GM12865 (cell line): ENCODE results near the gene BID.

Source experiments
- DNase-seq: peaks from one replicate; pipeline ENCODE4 v3.0.0; 2010; ENCODE audit warnings: low read depth
- H3K4me3 ChIP-seq: 2 replicates; pipeline ENCODE4 v1.5.1; 2011; ENCODE audit warnings: mild to moderate bottlenecking, low read depth, low read length, control low read depth
- TF ChIP-seq, protein P1 (sequence below): IDR thresholded peaks from 2 replicates; pipeline ENCODE4 v1.5.1; 2011; ENCODE audit warnings: low read length, control low read depth, low read depth, inconsistent platforms; ENCODE audit not compliant: insufficient read depth; ENCODE audit errors: missing control alignments

The BID gene

DNA sequence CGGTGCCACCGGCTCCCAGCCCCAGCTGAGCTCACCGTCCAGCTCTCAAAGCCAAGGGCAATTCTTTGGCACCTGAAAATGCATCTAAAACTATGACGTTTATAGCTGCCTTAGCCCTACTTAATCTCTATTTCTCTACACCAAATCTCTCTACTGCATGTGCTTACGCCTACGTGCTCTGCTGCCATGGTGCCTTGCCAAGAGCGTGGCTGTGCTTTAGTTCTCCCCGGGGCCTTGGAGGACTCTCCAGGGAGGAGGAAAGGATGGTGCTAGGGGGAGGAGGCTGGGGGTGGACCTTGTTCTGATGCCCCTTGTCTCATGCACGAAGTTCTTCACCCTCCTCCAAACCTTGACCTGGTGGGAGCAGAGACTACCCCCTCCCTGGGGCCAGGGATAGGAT, 9.0 kb upstream of the BID start:
- no peak for DNase-seq
- TF ChIP-seq, protein P1, sequence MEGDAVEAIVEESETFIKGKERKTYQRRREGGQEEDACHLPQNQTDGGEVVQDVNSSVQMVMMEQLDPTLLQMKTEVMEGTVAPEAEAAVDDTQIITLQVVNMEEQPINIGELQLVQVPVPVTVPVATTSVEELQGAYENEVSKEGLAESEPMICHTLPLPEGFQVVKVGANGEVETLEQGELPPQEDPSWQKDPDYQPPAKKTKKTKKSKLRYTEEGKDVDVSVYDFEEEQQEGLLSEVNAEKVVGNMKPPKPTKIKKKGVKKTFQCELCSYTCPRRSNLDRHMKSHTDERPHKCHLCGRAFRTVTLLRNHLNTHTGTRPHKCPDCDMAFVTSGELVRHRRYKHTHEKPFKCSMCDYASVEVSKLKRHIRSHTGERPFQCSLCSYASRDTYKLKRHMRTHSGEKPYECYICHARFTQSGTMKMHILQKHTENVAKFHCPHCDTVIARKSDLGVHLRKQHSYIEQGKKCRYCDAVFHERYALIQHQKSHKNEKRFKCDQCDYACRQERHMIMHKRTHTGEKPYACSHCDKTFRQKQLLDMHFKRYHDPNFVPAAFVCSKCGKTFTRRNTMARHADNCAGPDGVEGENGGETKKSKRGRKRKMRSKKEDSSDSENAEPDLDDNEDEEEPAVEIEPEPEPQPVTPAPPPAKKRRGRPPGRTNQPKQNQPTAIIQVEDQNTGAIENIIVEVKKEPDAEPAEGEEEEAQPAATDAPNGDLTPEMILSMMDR: no peak

DNA sequence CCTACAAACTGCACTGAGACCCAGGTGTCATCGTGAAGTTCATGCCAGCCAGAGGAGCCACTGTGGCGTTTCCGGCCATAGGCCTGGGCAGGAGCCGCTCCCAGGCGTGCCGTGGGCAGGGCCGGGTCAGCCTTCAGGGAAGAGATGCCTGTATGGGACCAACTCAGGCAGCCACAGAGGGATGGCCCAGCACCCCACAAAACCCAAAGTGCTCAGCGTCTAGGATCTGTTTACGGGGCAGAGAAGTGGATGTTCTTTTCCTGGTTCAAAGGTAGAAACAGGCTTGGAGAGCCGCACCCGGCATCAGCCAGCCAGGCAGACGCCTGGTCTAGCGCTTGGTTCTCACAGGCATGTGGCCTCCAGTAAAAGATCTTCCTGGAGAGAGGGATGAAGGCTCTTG, 8.4 kb upstream of the BID start:
- no peak for DNase-seq
- TF ChIP-seq, protein P1: no peak
- no peak overlapping the region for H3K4me3 ChIP-seq

More for the DNA sequence above, 9.0 kb upstream of the BID start:
- no peak overlapping the region for H3K4me3 ChIP-seq

DNA sequence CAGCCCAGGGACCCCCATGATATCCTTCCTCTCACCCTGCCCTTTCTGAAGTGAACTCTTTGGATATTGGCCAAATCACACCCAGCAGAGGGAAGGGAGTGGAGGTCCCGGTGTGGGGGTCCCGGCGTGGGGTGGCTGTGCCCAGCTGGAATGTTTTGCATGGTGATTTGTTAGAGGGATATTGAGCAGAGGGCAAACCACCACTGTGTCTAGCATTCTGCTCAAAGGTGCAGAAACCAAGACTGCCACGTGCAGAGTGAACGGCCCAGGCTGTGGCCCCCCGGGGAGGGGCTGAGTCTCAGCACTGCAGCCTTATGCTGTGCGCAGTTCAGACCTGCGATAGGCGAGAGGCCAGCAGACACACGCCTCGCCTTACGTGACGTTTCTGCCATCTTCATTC, 7.9 kb upstream of the BID start:
- no peak overlapping the region for H3K4me3 ChIP-seq
- TF ChIP-seq, protein P1: no peak
- DNase-seq: no peak

DNA sequence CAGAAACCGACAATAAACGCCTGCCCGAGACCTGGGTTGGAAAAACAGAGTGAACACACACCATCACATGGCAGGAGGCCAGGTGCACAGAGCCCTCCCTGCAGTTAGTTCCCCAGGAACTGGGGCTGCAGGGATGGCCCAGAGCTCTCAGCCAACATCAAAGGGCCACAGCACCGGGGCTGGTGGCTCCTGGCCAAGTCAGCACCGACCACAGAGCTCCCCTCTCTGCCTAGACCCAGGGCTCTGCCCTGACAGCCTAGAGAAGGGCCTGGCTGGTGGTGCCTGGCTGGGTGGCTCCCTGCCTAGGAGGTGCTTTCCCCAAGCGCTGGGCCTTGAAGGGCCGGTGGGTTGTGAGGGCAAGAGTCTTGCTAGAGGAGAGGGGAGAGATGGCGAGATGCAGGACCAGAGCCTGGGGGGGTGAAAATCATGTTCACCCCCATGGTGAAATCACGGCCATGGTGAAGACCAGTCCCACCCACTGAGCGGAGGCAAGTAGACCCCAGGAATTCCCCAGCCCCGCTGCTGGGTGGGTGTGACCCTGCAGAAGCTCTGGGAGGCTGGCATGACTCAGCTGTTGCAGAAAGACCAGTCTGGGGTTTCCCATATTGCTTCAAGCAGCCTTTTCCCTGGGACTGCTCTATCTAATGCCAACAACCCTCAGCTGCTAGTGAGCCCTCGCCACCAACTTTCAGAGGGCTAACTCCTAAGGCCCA, 7.2 kb upstream of the BID start:
- DNase-seq: peak; percentile 84
- peak overlapping the region; percentile 90 for H3K4me3 ChIP-seq
- TF ChIP-seq, protein P1: no peak

GRCh38 chr22:17780741-17781318, 6.6 kb upstream of the BID start:
- DNase-seq: no peak

GRCh38 chr22:17780116-17780740, 6.0 kb upstream of the BID start:
- peak overlapping the region; percentile 90 for H3K4me3 ChIP-seq
- TF ChIP-seq, protein P1: no peak
- DNase-seq: peak; percentile 43

More at GRCh38 chr22:17780741-17781318, 6.6 kb upstream of the BID start:
- TF ChIP-seq, protein P1: no peak
- peak overlapping the region; percentile 90 for H3K4me3 ChIP-seq
